GM12873 (cell line): Measurements from ENCODE around the gene CSPG4.
A peak's percentile ranks its signal among the peaks of the same experiment; 100 is the strongest.

Source experiments
- TF ChIP-seq, protein P1 (sequence below): IDR thresholded peaks from 2 replicates; pipeline ENCODE4 v1.5.1; 2012; ENCODE audit warnings: low read depth, mild to moderate bottlenecking, moderate library complexity, low read length, control low read depth; ENCODE audit not compliant: insufficient read depth; ENCODE audit errors: missing control alignments

CSPG4 gene

DNA sequence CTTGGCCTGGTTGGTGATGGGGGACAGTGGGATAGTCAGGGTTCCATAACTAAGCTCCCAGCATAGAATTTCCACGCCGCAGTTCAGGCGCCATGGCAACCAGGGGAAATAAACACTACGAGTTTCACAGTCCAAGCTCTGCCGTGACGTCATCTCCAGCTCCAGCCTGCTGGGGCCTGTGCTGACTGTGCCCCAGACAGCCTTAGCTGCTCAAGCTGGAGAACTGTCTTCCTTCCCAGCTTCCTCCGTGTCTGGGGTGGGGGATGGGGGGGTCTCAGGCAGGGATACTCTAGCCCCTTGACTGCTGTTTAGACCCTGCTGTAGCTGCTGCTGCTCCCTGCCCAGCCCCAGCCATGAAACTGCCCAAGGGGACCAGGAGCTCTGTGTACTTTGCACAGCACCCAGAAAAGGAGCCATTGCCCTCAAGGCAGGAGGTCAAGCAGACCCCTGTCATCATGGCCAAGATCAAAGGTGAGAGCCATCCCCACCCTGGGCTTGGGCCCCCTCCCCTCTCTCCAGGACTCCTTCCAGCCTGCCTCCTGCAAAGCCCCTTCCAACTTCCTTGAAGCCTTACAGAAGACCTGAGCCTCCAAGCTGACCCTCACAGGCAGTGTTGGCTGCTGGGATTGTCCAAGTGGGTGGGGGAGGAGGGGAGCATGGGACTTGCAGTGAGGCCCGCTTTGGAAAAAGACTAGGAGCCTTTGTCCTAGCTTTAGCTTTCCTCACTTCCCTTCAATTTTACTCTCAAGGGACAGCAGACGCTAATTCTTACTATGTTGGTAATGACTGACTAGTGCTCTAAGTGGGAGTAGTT, 11.4 kb upstream of the CSPG4 start:
- TF ChIP-seq, protein P1, sequence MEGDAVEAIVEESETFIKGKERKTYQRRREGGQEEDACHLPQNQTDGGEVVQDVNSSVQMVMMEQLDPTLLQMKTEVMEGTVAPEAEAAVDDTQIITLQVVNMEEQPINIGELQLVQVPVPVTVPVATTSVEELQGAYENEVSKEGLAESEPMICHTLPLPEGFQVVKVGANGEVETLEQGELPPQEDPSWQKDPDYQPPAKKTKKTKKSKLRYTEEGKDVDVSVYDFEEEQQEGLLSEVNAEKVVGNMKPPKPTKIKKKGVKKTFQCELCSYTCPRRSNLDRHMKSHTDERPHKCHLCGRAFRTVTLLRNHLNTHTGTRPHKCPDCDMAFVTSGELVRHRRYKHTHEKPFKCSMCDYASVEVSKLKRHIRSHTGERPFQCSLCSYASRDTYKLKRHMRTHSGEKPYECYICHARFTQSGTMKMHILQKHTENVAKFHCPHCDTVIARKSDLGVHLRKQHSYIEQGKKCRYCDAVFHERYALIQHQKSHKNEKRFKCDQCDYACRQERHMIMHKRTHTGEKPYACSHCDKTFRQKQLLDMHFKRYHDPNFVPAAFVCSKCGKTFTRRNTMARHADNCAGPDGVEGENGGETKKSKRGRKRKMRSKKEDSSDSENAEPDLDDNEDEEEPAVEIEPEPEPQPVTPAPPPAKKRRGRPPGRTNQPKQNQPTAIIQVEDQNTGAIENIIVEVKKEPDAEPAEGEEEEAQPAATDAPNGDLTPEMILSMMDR = no peak

DNA sequence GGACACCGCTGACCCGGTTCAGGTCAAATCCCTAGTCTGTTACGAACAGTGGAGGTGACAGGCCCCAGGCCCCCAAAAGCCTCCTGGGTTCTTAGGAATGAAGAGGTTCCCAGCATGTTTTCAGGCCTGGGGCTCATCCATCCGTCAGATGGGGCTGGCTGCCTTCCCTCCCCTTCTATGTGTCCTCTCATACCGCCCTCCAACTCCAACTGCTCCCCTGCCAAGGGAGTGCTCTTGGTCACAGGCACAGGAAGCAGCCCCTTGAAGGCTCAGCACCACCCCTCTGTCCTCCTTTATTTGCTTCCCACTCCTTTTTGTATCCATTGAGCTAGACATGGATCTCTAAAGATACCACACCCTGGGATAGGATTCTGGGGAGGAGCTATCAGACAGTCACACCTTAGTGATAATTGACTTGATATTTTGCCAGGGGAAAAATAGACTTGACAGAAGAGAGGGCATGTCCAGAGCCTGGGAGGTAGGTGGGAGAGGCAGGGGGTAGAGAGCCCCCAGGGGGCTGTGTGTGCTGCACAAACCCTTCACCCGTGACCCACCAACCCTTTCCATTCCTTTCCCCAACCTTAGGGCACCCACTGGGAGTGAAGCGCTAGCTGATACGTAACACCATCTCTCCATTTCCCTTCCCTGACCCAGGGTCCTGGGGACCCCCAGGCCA, 10.7 kb upstream of the CSPG4 start:
- TF ChIP-seq, protein P1 = no peak

DNA sequence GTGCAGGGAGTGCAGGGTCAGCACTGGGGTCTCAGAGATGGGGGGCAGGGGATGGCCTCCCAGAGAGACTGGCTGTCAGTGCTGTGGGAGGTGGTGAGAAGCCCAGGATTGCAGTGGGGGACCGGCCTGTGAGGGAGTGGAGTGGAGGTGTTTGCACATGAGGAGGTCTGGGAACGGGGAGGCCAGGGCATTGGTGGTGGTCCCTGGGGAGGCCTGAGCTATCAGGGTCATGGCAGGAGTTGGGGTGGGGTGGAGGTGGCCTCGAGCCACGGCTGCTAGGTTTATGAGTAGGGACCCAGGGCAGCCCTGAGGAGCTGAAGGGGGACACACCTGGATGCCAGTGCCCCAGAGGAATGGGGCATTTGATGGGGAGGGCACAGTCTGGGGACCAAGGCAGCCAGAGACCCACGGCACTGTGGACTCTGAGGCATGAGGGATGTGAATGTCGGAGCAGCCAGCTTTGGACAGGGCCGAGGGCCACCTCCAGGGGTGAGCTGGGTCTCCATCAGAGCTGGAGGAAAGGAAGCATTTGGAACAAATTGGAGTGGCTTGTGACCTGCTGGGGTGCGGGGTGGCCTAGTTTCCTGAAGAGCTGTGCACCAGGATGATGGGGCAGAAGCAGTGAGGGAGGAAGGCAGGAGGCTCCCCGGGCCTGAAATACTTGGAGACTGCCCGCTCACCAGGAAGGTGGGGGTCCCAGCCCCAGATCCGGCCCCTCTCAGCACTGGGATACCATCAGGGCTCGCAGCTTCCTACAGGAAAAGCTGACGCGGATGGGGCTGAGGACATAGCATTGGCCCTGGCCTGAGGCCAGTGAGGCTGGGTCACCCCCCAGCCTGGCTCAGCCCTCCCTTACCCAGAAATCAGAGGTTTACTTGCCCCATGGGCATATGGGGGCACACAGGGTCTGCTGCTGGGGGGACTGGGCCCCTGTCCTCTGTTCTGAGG, 9.5 kb upstream of the CSPG4 start:
- TF ChIP-seq, protein P1 = no peak

DNA sequence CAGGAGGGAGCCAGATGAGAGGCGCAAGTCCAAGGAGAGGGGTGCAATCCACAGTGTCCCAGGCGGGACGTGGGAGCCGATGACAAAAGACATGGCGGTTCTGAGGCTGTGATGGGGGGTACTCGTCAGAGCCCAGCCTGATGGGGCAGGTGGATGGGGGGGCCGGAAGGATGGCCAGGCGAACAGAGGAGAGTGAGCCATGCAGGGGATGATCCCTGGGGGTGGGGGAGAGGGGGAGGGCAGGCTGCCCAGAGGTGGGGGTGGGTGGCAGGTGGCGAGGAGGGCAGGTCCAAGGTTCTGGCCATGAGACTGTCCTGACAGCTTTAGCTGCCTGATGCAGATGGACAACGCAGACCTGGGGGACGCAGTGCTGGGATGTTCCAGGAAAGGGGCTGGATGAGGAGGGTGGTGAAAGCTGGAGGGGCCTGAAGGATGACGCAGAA, 8.9 kb upstream of the CSPG4 start:
- TF ChIP-seq, protein P1 = no peak

DNA sequence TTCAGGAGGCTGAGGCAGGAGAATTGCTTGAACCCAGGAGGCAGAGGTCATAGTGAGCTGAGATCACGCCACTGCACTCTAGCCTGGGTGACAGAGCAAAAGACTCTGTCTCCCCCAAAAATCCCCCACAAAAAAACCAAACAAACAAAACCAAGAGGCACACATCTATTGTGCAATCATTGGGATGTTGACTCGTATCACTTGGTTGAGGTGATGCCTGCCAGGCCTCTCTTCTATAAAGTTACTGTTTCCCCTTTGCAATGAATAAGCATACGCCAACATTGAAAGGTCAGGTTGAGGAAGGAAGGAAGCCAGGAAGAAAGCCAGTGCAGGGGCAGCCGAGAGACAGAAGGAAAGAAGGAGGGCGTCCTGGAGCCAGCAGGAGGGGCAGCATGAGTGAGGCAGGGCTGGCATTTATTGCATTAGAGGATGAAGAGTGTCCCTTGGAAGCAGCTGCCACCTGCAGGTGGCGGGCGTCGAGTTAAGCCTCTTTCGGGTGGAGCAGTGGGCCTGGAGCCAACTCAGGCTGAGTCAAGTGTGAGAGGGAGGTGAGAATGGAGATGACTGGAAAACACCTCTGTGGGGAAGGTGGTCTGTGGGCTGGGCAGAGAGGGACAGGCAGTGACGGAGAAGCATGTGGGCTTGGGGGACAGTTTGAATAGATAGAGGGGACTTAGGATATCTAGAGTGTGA, 8.3 kb upstream of the CSPG4 start:
- TF ChIP-seq, protein P1 = peak; percentile 48

DNA sequence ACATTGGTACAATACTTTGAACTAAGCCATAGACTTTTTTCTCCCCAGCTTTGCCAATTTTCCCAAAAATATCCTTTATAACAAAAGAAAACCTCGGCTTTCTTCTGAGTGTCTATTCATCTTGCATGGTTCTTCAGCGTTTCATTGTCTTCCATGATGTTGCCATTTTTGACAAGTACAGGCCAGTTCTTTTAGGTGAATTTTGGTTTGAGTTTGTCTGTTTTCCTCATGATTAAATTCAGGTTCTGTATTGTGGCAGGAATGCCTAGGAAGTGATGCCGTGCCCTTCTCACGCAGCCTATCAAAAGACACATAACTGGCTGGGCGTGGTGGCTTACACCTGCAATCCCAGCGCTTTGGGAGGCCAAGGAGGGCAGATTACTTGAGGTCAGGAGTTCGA, 7.6 kb upstream of the CSPG4 start:
- TF ChIP-seq, protein P1 = no peak
